GM12878 (cell line): Measurements from ENCODE around the gene TTLL3. TPM values are rescaled to one million over a fixed set of nuclear protein-coding genes. Genes with fewer than 3 reads are reported as not detected.

Experiments
- ATAC-seq: fragments of 200-7000 bp; cut with Tn5 transposase; 3 replicates; pipeline ENCODE4 v1.9.1; 2020; ENCODE audit warnings: mild to moderate bottlenecking, moderate library complexity
- BruUV-seq: library from RNA; stranded (reverse); fragments of 400-500 nt; replicated peaks from 2 replicates; lab custom pipeline; 2021; lab: Mats Ljungman, UMichigan
- CTCF ChIA-PET: fragments of 300-600 bp; sonication (Branson Sonifier 250); formaldehyde crosslinking; extraction: SDS; loops from one replicate; lab custom pipeline; 2021; ENCODE audit warnings: inconsistent platforms; lab: Yijun Ruan, JAX
- POLR2A ChIA-PET: fragments of 350-600 bp; formaldehyde crosslinking; extraction: SDS; loops from one replicate; lab custom pipeline; 2021; ENCODE audit warnings: inconsistent platforms; lab: Charles Lee
- RAD21 ChIA-PET: fragments of 300-600 bp; sonication (Branson Sonifier 250); formaldehyde crosslinking; loops from one replicate; lab custom pipeline; 2023; ENCODE audit warnings: antibody characterized with exemption; ENCODE audit not compliant: unreplicated experiment; lab: Charles Lee
- SMC1A ChIA-PET: fragments of 300-600 bp; sonication (Branson Sonifier 250); formaldehyde crosslinking; loops from one replicate; lab custom pipeline; 2023; ENCODE audit not compliant: unreplicated experiment, uncharacterized antibody; lab: Charles Lee
- DNase-seq: peaks from one replicate; pipeline ENCODE4 v3.0.0-alpha.2; 2011; ENCODE audit warnings: low read depth, low spot score
- FAIRE-seq: peaks from 3 replicates; lab custom pipeline; 2011; peaks lifted over from hg19 to GRCh38; lab: Jason Lieb, UNC
- H2AFZ ChIP-seq: 2 replicates; pipeline ENCODE4 v1.6.0; 2011; ENCODE audit warnings: low read depth, low read length, control low read depth; ENCODE audit not compliant: control insufficient read depth
- H3K27ac ChIP-seq: 2 replicates; pipeline ENCODE4 v1.5.1; 2011; ENCODE audit warnings: control low read depth; ENCODE audit not compliant: control insufficient read depth, insufficient read depth
- H3K27me3 ChIP-seq, 2 experiments: replicated peaks in 1 of 2; 2 replicates each; pipeline versions ENCODE4 v1.6.0 to v1.6.1; 2011; ENCODE audit warnings: low read length in 1 of 2; ENCODE audit not compliant: control insufficient read depth in 2 of 2, insufficient read depth in 2 of 2
- H3K36me3 ChIP-seq, 2 experiments: 2 replicates each; pipeline ENCODE4 v1.5.1; 2011; ENCODE audit warnings: low read length in 1 of 2; ENCODE audit not compliant: control insufficient read depth in 2 of 2, insufficient read depth in 2 of 2
- H3K4me1 ChIP-seq: 2 replicates; pipeline ENCODE4 v1.6.1; 2011; ENCODE audit warnings: mild to moderate bottlenecking, low read length, moderate library complexity, mixed read lengths; ENCODE audit not compliant: control insufficient read depth, insufficient read depth
- H3K4me2 ChIP-seq: 2 replicates; pipeline ENCODE4 v1.6.0; 2011; ENCODE audit warnings: control low read depth; ENCODE audit not compliant: control insufficient read depth, insufficient read depth
- H3K4me3 ChIP-seq: fragments of 200-600 bp; sonication (generic); 2 replicates; pipeline ENCODE4 v1.5.1; 2016
- H3K79me2 ChIP-seq: 2 replicates; pipeline ENCODE4 v1.6.0; 2011; ENCODE audit warnings: low read length; ENCODE audit not compliant: control insufficient read depth, insufficient read depth
- H3K9ac ChIP-seq: 2 replicates; pipeline ENCODE4 v1.8.0; 2011; ENCODE audit warnings: low read length, control low read depth, mixed read lengths; ENCODE audit not compliant: control insufficient read depth, insufficient read depth
- H3K9me3 ChIP-seq: replicated peaks from 3 replicates; pipeline ENCODE4 v1.5.1; 2011; ENCODE audit warnings: mild to moderate bottlenecking, low read length; ENCODE audit not compliant: control insufficient read depth, insufficient read depth
- H4K20me1 ChIP-seq: 2 replicates; pipeline ENCODE4 v1.6.0; 2011; ENCODE audit not compliant: control insufficient read depth, insufficient read depth
- BCL11A ChIP-seq: IDR thresholded peaks from 2 replicates; pipeline ENCODE4 v1.6.1; 2011; ENCODE audit warnings: low read depth, low read length
- BHLHE40 ChIP-seq, 2 experiments: fragments of 450-650 bp in 1 of 2; IDR thresholded peaks; 2 replicates each; pipeline ENCODE4 v1.6.1; 2011 to 2017; ENCODE audit warnings: low read depth in 2 of 2, borderline replicate concordance in 1 of 2, improper control_type of control experiment in 1 of 2, low read length in 1 of 2, mild to moderate bottlenecking in 1 of 2
- CHD2 ChIP-seq: IDR thresholded peaks from 2 replicates; pipeline ENCODE4 v1.6.1; 2011; ENCODE audit warnings: low read depth, low read length, improper control_type of control experiment, borderline replicate concordance
- KAT2A ChIP-seq: conservative IDR thresholded peaks from 2 replicates; pipeline ENCODE4 v1.6.1; 2011; ENCODE audit warnings: low read depth, low read length; ENCODE audit not compliant: control insufficient read depth
- YBX1 ChIP-seq: fragments of 450-650 bp; IDR thresholded peaks from 2 replicates; pipeline ENCODE4 v1.6.1; 2016; ENCODE audit warnings: antibody characterized with exemption
- WGBS: methylation state at CpG from one replicate; pipeline ENCODE4 v1.1.6; 2016; ENCODE audit warnings: low lambda C conversion rate; ENCODE audit not compliant: insufficient replicate concordance, insufficient coverage; ENCODE audit errors: missing lambda C conversion rate; 5-methylcytosine and 5-hydroxymethylcytosine counted together
- in situ Hi-C: fragments of 300-500 bp; cut with MboI; formaldehyde crosslinking; loops from 9 replicates; pipeline ENCODE4 v1.14.3; 2018; ENCODE audit warnings: mixed read lengths
- intact Hi-C: fragments of 100-400 bp; cut with micrococcal nuclease; formaldehyde crosslinking; loops from one replicate; pipeline ENCODE4 v1.14.2; 2022; ENCODE audit not compliant: unreplicated experiment
- polyA plus RNA-seq, 11 experiments: library from polyadenylated mRNA; depleted of rRNA in 4 of 11; unstranded in 6 of 11; stranded (reverse) in 5 of 11; fragments of >200 nt; fragmentation: Nextera tagmentation in 4 of 11; fragmentation: Illumina TruSeq in 1 of 11; extraction: Ambion mirVana in 4 of 11; extraction: Trizol in 1 of 11; gene quantifications; 1 replicate in 1 of 11; 2 replicates in 10 of 11; pipeline versions ENCODE4 v1.2.1 to v1.2.3, GENCODE V29; 2011 to 2016; ENCODE audit warnings: inconsistent platforms in 2 of 11, missing spikeins in 2 of 11, low read depth in 1 of 11
- total RNA-seq, 4 experiments: library from RNA; depleted of rRNA in 3 of 4; stranded (reverse); fragments of >200 nt in 3 of 4; fragmentation: Illumina TruSeq in 1 of 4; extraction: Trizol in 1 of 4; gene quantifications; 2 replicates each; pipeline versions ENCODE4 v1.2.1 to v1.2.3, GENCODE V29; 2013 to 2021
- TF ChIP-seq, protein P1 (sequence below): fragments of 450-650 bp; IDR thresholded peaks from 2 replicates; pipeline ENCODE4 v1.6.1; 2017; ENCODE audit warnings: mild to moderate bottlenecking, low read depth, inconsistent platforms; ENCODE audit not compliant: poor library complexity, severe bottlenecking

The TTLL3 gene
- total and polyA plus RNA-seq, 10 of the 15 experiments (the other 5 are each of a cell fraction or from before 2014, with no cell fraction given) = 4.2 to 51.3 (median 18.9) TPM

DNA sequence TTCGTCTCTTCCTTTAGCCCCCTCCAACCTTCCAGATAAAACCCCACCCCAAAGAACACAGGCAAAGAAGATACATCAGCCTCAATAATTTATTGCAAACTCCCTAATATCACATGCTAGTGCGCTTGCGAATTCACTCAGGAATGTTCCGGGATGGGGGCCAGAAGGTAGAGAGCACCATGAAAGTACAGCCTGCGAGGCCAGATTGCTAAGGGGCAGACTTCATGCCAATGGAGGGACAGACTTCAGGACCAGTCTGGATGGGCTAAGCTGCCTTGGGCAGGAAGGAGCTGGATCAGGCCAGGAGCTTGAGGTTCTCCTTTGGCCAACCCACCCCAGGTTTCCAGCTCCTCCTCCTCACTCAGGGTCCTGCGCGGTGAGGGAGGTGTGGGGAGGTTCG, 56.6 kb downstream of the TTLL3 start:
- H3K27me3 ChIP-seq = peaks cover under 1 to 2% of the 10 kb centered on the region in 2 experiments; a peak in 2 of 4 replicates
- no peak overlapping the region for H3K27ac ChIP-seq
- BruUV-seq = no TSS peak
- no peak for FAIRE-seq
- no peaks in the 10 kb centered on the region for H4K20me1 ChIP-seq
- TF ChIP-seq BCL11A (no peak), YBX1 (no peak), KAT2A (no peak), CHD2 (no peak), BHLHE40 (IDR thresholded peaks at IDR 0.05; ENCODE audit: borderline replicate concordance in 1 of 2, low read depth in 2 of 2, low read length in 1 of 2) (no peak)
- TF ChIP-seq, protein P1, sequence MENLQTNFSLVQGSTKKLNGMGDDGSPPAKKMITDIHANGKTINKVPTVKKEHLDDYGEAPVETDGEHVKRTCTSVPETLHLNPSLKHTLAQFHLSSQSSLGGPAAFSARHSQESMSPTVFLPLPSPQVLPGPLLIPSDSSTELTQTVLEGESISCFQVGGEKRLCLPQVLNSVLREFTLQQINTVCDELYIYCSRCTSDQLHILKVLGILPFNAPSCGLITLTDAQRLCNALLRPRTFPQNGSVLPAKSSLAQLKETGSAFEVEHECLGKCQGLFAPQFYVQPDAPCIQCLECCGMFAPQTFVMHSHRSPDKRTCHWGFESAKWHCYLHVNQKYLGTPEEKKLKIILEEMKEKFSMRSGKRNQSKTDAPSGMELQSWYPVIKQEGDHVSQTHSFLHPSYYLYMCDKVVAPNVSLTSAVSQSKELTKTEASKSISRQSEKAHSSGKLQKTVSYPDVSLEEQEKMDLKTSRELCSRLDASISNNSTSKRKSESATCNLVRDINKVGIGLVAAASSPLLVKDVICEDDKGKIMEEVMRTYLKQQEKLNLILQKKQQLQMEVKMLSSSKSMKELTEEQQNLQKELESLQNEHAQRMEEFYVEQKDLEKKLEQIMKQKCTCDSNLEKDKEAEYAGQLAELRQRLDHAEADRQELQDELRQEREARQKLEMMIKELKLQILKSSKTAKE = no peak
- TF ChIP-seq, all 136 proteins: peak for 0
- ChIA-PET RAD21 (interaction anchor here (1.2 kb wide), 1 partner anchor 23 kb away, joined by 5 read pairs; no protein-coding TSS in a partner anchor), CTCF (interaction anchor here (0.5 to 0.6 kb wide), 2 partner anchors 35 to 285 kb away, joined by 3 to 4 read pairs; no protein-coding TSS in a partner anchor), POLR2A (no interaction called here), SMC1A (no interaction called here)
- H3K4me1 ChIP-seq = no peaks in the 10 kb centered on the region
- no peaks in the 10 kb centered on the region for H3K79me2 ChIP-seq
- no peak overlapping the region for H3K4me3 ChIP-seq
- intact Hi-C loops (no loop called here), in situ Hi-C loops (no loop called here)
- H3K9ac ChIP-seq = no peak overlapping the region
- H3K9me3 ChIP-seq = no peaks in the 10 kb centered on the region
- ATAC-seq = no peak
- no peaks in the 10 kb centered on the region for H3K36me3 ChIP-seq
- no peak for DNase-seq
- WGBS = 87% methylated on average over 8 of the region's 8 CpGs
- no peak overlapping the region for H3K4me2 ChIP-seq
- no peak overlapping the region for H2AFZ ChIP-seq
